Type B pancreatic cell (in vitro differentiated cells): ENCODE results near the gene TMPRSS4. TPM values are rescaled to one million over a fixed set of nuclear protein-coding genes. Genes with fewer than 3 reads are reported as not detected.

Source experiments
- DNase-seq: peaks from one replicate; pipeline ENCODE4 v3.0.0; 2021; ENCODE audit warnings: mixed read lengths; ENCODE audit not compliant: unreplicated experiment; ENCODE audit errors: extremely low spot score
- H3K27ac Mint-ChIP-seq: 2 replicates; pipeline ENCODE4 v1.8.0; 2021; ENCODE audit warnings: mild to moderate bottlenecking, mixed read lengths
- H3K27me3 Mint-ChIP-seq: 2 replicates; pipeline ENCODE4 v1.8.0; 2021; ENCODE audit warnings: mixed read lengths
- H3K36me3 Mint-ChIP-seq: 2 replicates; pipeline ENCODE4 v1.8.0; 2021; ENCODE audit warnings: mixed read lengths
- H3K4me1 Mint-ChIP-seq: one replicate; pipeline ENCODE4 v1.8.0; 2021; ENCODE audit warnings: mixed read lengths; ENCODE audit not compliant: unreplicated experiment
- H3K4me3 Mint-ChIP-seq: 2 replicates; pipeline ENCODE4 v1.8.0; 2021; ENCODE audit warnings: mild to moderate bottlenecking, mixed read lengths
- H3K9me3 Mint-ChIP-seq: 2 replicates; pipeline ENCODE4 v1.8.0; 2021; ENCODE audit warnings: mixed read lengths
- CTCF ChIP-seq: fragments of 200-600 bp; sonication (generic); conservative IDR thresholded peaks from 2 replicates; pipeline ENCODE4 v1.5.0; 2021; ENCODE audit warnings: antibody characterized with exemption, mild to moderate bottlenecking
- total RNA-seq: library from RNA; stranded (reverse); gene quantifications from 2 replicates; pipeline ENCODE4 v1.2.1, GENCODE V29; 2021; ENCODE audit warnings: low replicate concordance

TMPRSS4 gene
- total RNA-seq, 1 donor from 2014 or later, result 33.8 TPM

- Mint-ChIP-seq H3K27ac (no peak overlapping the region), H3K4me1 (peaks cover 11% of the 10 kb centered on the region), H3K4me3 (peak overlapping the region; percentile 65), H3K27me3 (peaks cover 93% of the 10 kb centered on the region), H3K36me3 (no peaks in the 10 kb centered on the region), H3K9me3 (no peaks in the 10 kb centered on the region)
- TF ChIP-seq CTCF, result no peak
- no peak for DNase-seq
Observed at GRCh38 chr11:118156531-118157185, 79.8 kb downstream of the TMPRSS4 start.

- H3K27ac Mint-ChIP-seq, result no peak overlapping the region
- H3K4me3 Mint-ChIP-seq, result peak overlapping the region; percentile 65
Observed at GRCh38 chr11:118157186-118157895, 80.5 kb downstream of the TMPRSS4 start.

GRCh38 chr11:118161786-118162185 is 84.9 kb downstream of the TMPRSS4 start:
- Mint-ChIP-seq H3K9me3 (no peaks in the 10 kb centered on the region), H3K36me3 (no peaks in the 10 kb centered on the region), H3K4me1 (peaks cover 3% of the 10 kb centered on the region), H3K27ac (no peak overlapping the region), H3K4me3 (no peak overlapping the region), H3K27me3 (peaks cover 76% of the 10 kb centered on the region)
- TF ChIP-seq CTCF, result no peak
- DNase-seq, result no peak

More at GRCh38 chr11:118157186-118157895, 80.5 kb downstream of the TMPRSS4 start:
- TF ChIP-seq CTCF, result no peak
- H3K36me3 Mint-ChIP-seq, result no peaks in the 10 kb centered on the region
- H3K9me3 Mint-ChIP-seq, result no peaks in the 10 kb centered on the region
- DNase-seq, result no peak
- peaks cover 11% of the 10 kb centered on the region for H3K4me1 Mint-ChIP-seq
- H3K27me3 Mint-ChIP-seq, result peaks cover 93% of the 10 kb centered on the region

GRCh38 chr11:118162846-118163245 is 86.0 kb downstream of the TMPRSS4 start:
- no peaks in the 10 kb centered on the region for H3K36me3 Mint-ChIP-seq
- H3K4me1 Mint-ChIP-seq, result no peaks in the 10 kb centered on the region
- H3K4me3 Mint-ChIP-seq, result no peak overlapping the region
- H3K9me3 Mint-ChIP-seq, result no peaks in the 10 kb centered on the region
- H3K27ac Mint-ChIP-seq, result no peak overlapping the region
- no peak for TF ChIP-seq CTCF
- DNase-seq, result no peak
- H3K27me3 Mint-ChIP-seq, result peaks cover 76% of the 10 kb centered on the region

- TF ChIP-seq CTCF, result no peak
- H3K27me3 Mint-ChIP-seq, result peaks cover 75% of the 10 kb centered on the region
- H3K27ac Mint-ChIP-seq, result no peak overlapping the region
- H3K9me3 Mint-ChIP-seq, result no peaks in the 10 kb centered on the region
- H3K4me1 Mint-ChIP-seq, result no peaks in the 10 kb centered on the region
- no peak overlapping the region for H3K4me3 Mint-ChIP-seq
- no peak for DNase-seq
- no peaks in the 10 kb centered on the region for H3K36me3 Mint-ChIP-seq
Observed at GRCh38 chr11:118163494-118163893, 86.6 kb downstream of the TMPRSS4 start.
